ENCODE results near the gene RNPEPL1. TPM values are rescaled to one million over a fixed set of nuclear protein-coding genes. Genes with fewer than 3 reads are reported as not detected.

RNPEPL1 gene
- total RNA-seq, 1 donor from 2014 or later, result 29.2 TPM

GRCh38 chr2:240593703-240594451, 25.6 kb downstream of the RNPEPL1 start:
- peaks cover 3% of the 10 kb centered on the region for H3K27me3 Mint-ChIP-seq (ENCODE audit: unreplicated experiment)
- no peak overlapping the region for H3K27ac Mint-ChIP-seq (ENCODE audit: unreplicated experiment)
- TF ChIP-seq CTCF (IDR thresholded peaks at IDR 0.05; ENCODE audit: unreplicated experiment), result no peak
- no peaks in the 10 kb centered on the region for H3K4me1 Mint-ChIP-seq (ENCODE audit: unreplicated experiment)
- H3K36me3 Mint-ChIP-seq (ENCODE audit: low read depth, unreplicated experiment), result peaks cover 16% of the 10 kb centered on the region
- H3K9me3 Mint-ChIP-seq (ENCODE audit: unreplicated experiment), result no peaks in the 10 kb centered on the region
- H3K4me3 Mint-ChIP-seq (ENCODE audit: unreplicated experiment), result no peak overlapping the region
- no peak for DNase-seq (ENCODE audit: low spot score)

DNA sequence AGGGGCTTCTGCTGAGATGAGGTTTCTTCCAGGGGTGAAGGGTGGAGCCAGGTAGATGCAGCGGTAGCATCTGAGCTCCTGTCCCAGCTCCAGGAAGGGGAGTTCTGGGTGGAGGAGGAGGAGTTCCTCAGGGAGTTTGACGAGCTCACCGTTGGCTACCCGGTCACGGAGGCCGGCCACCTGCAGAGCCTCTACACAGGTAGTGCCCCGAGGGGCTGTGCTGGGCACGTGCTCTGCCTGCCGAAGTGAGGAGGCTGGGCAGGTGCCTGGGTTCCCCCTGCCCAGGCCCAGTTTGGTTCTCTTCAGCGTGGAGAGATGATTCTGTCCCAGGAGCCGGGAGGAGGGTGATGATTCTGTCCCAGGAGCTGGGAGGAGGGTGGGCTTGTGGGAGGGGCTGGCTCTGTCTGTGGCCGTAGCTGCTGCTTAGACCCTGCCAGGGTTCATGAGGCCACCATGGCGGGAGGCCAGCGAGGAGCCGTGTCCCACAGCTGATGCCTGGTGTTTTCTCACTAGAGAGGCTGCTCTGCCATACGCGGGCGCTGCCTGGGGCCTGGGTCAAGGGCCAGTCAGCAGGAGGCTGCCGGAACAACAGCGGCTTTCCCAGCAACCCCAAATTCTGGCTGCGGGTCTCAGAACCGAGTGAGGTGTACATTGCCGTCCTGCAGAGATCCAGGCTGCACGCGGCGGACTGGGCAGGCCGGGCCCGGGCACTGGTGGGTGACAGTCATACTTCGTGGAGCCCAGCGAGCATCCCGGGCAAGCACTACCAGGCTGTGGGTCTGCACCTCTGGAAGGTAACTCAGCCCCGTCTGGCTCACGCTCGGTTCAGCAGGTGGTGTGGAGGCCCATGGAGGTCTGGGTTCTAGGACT, 26.5 kb downstream of the RNPEPL1 start:
- Mint-ChIP-seq H3K36me3 (ENCODE audit: low read depth, unreplicated experiment) (peaks cover 13% of the 10 kb centered on the region), H3K9me3 (ENCODE audit: unreplicated experiment) (no peaks in the 10 kb centered on the region)
- no peak for DNase-seq (ENCODE audit: low spot score)

DNA sequence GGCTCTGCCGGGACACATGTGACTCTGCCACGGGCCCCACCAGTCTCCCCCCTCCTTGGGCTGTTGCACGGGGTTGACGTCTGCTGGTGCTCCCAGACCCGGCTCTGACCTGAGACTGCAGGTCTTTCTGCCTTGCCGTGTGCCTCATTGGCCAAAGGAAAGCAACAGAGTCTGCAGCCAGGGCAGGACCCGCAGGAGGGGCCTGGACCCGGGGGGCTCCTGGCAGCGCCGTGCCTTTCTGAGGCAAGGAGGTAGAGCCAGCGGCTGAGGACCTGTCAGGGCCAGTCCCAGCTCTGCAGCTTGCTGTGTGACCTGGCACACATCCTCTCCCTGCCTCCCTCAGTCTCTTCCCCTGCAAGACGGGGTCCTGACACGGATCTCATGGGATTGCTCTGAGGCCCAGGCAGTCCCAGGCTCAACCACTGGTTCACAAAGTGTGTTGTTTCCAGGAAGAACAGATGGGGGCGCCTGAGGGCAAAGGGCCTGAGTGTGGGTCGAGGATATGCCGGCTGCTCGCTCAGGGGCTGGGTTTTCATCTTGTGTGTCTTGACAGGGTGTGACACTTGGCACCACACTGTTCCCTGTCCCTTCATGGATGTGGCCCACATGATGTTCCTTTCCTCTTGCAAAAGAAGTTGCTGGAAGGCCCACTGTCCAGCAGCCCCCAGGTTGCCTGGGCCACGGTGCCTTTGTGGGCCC, 27.2 kb downstream of the RNPEPL1 start:
- Mint-ChIP-seq H3K36me3 (ENCODE audit: low read depth, unreplicated experiment) (peaks cover 13% of the 10 kb centered on the region), H3K4me1 (ENCODE audit: unreplicated experiment) (no peaks in the 10 kb centered on the region), H3K4me3 (ENCODE audit: unreplicated experiment) (no peak overlapping the region), H3K27me3 (ENCODE audit: unreplicated experiment) (no peaks in the 10 kb centered on the region), H3K27ac (ENCODE audit: unreplicated experiment) (no peak overlapping the region), H3K9me3 (ENCODE audit: unreplicated experiment) (no peaks in the 10 kb centered on the region)
- TF ChIP-seq CTCF (IDR thresholded peaks at IDR 0.05; ENCODE audit: unreplicated experiment), result peak; percentile 24
- peak; percentile 62 for DNase-seq (ENCODE audit: low spot score)

More for the DNA sequence above, 26.5 kb downstream of the RNPEPL1 start:
- Mint-ChIP-seq H3K4me1 (ENCODE audit: unreplicated experiment) (no peaks in the 10 kb centered on the region), H3K27me3 (ENCODE audit: unreplicated experiment) (no peaks in the 10 kb centered on the region), H3K27ac (ENCODE audit: unreplicated experiment) (no peak overlapping the region), H3K4me3 (ENCODE audit: unreplicated experiment) (no peak overlapping the region)
- no peak for TF ChIP-seq CTCF (IDR thresholded peaks at IDR 0.05; ENCODE audit: unreplicated experiment)

GRCh38 chr2:240596080-240596460, 27.8 kb downstream of the RNPEPL1 start:
- no peak for TF ChIP-seq CTCF (IDR thresholded peaks at IDR 0.05; ENCODE audit: unreplicated experiment)
- Mint-ChIP-seq H3K4me1 (ENCODE audit: unreplicated experiment) (no peaks in the 10 kb centered on the region), H3K4me3 (ENCODE audit: unreplicated experiment) (no peak overlapping the region), H3K27ac (ENCODE audit: unreplicated experiment) (no peak overlapping the region), H3K9me3 (ENCODE audit: unreplicated experiment) (no peaks in the 10 kb centered on the region), H3K27me3 (ENCODE audit: unreplicated experiment) (peaks cover 1% of the 10 kb centered on the region), H3K36me3 (ENCODE audit: low read depth, unreplicated experiment) (peaks cover 10% of the 10 kb centered on the region)
- DNase-seq (ENCODE audit: low spot score), result no peak

All from endothelial cell (in vitro differentiated cells).